ENCODE measurements around the gene TMEM82.

DNA sequence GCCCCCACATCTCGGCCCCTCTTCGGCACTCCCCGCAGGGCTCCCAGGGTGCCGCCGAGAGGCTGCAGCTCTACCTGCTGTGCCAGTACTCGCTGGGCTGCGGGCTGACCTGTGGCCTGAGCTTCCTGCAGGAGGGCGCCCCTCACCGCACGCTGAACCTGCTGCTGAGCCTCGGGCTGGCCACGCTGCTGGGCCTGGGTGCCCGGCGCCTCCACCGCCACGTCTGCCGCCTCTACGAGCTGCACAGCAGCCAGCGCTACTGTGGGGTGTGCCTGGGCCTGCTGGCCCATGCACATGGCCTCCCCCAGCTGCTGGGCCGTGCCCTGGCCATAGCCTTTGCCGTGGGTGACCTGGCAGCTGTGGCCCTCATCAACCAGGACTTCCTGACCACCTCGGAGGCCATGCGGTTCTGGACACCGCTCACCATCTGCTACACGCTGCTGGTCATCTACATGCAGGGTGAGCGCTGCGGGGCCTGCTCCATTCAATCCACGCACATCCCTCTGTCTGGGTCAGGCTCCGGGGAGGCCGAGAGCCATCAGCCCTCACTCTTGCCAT lies 1.9 kb downstream of the TMEM82 start:
- TF ChIP-seq, protein P1, sequence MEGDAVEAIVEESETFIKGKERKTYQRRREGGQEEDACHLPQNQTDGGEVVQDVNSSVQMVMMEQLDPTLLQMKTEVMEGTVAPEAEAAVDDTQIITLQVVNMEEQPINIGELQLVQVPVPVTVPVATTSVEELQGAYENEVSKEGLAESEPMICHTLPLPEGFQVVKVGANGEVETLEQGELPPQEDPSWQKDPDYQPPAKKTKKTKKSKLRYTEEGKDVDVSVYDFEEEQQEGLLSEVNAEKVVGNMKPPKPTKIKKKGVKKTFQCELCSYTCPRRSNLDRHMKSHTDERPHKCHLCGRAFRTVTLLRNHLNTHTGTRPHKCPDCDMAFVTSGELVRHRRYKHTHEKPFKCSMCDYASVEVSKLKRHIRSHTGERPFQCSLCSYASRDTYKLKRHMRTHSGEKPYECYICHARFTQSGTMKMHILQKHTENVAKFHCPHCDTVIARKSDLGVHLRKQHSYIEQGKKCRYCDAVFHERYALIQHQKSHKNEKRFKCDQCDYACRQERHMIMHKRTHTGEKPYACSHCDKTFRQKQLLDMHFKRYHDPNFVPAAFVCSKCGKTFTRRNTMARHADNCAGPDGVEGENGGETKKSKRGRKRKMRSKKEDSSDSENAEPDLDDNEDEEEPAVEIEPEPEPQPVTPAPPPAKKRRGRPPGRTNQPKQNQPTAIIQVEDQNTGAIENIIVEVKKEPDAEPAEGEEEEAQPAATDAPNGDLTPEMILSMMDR (IDR thresholded peaks at IDR 0.05), result no peak
- no peak for TF ChIP-seq NFIC (IDR thresholded peaks at IDR 0.05; ENCODE audit: borderline replicate concordance)
- TF ChIP-seq, protein P2, sequence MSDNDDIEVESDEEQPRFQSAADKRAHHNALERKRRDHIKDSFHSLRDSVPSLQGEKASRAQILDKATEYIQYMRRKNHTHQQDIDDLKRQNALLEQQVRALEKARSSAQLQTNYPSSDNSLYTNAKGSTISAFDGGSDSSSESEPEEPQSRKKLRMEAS (IDR thresholded peaks at IDR 0.05; ENCODE audit: low read depth), result no peak

Measured in SK-N-SH (cell line).